Stimulated activated CD4-positive, alpha-beta T cell treated with anti-CD3 and anti-CD28 coated beads, Interleukin-1b, Interleukin-23, amount 100 ng/mL, for 48 hours (primary cell): ENCODE measurements around the gene ZNF732.
"Not testable (repeated sequence)": the region's sequence is repeated elsewhere in the genome, so short reads cannot be mapped to it uniquely, and the experiment has no call there.

ENCODE experiments used
- DNase-seq: peaks from one replicate; pipeline ENCODE4 v3.0.0-alpha.2; 2020

The ZNF732 gene

DNA sequence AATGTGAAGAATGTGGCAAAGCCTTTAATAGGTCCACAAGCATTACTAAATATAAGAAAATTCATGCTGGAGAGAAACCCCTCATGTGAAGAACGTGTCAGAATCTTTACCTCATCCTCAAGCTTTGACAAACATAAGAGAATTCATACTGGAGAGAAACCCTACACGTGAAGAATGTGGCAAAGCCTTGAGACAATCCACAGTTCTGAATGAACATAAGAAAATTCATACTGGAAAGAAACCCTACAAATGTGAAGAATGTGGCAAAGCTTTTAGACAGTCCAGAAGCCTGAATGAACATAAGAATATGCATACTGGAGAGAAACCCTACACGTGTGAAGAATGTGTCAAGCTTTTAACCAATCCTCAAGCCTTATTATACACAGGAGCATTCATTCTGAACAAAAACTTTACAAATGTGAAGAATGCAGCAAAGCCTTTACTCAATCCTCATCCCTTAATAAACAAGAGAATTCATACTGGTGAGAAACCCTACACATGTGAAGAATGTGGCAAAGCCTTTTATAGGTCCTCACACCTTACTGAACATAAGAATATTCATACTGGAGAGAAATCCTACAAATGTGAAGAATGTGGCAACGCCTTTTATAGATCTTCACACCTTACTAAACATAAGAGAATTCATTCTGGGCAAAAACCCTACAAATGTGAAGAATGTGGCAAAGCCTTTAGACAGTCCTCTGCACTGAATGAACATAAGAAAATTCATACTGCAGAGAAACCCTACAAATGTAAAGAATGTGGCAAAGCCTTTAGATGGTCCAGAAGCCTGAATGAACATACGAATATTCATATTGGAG, 51.1 kb downstream of the ZNF732 start:
- no peak for DNase-seq

DNA sequence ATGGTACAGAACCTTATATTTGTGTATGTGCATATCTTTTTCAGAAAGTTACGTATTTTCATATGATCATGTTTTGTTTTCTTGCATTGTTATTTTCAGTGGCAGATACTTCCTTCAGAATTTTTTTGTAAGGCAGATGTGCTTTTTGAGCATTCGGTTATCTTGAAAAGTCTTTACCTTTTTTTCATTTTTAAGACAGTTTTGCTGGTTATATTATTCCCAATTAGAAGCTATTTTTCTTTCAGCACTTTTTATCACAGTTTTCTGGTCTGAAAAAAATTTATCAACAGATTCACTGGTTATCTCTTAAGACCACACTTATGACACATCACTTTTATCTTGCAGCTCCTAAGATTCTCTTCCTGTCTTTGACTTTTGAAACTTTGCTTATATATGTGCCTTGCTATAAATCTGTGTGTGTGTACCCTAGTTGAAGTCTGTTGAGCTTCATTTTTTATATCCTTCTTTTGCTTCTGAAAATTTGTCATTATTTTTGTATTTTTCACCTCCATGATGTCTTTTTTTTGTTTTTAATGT, 53.1 kb downstream of the ZNF732 start:
- DNase-seq, result no peak

DNA sequence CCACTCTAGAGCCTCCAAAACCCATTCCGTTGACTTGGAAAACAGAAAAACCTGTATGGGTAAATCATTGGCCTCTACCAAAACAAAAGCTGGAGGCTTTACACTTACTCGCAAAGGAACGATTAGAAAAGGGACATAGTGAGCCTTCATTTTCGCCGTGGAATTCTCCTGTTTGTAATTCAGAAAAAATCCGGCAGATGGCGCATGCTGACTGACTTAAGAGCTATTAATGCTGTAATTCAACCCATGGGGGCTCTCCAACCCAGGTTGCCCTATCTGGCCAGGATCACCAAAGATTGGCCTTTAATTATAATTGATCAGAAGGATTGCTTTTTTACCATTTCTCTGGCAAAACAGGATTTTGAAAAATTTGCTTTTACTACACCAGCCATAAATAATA, 60.8 kb downstream of the ZNF732 start:
- DNase-seq, result peak; percentile 41

DNA sequence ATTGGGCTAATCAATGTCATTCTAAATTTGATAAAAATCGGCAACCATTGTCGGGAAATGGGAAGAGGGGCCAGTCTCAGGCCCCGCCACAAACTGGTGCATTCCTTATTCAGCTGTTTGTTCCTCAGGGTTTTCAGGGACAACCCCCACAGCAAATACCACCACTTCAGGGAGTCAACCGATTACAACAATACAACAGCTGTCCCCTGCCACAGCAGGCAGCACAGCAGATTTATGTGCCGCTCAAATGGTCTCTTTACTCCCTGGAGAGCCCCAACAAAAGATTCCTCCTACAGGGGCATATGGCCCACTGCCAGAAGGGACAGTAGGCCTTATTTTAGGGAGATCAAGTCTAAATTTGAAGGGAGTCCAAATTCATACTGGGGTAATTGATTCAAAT, 61.8 kb downstream of the ZNF732 start:
- no peak for DNase-seq

DNA sequence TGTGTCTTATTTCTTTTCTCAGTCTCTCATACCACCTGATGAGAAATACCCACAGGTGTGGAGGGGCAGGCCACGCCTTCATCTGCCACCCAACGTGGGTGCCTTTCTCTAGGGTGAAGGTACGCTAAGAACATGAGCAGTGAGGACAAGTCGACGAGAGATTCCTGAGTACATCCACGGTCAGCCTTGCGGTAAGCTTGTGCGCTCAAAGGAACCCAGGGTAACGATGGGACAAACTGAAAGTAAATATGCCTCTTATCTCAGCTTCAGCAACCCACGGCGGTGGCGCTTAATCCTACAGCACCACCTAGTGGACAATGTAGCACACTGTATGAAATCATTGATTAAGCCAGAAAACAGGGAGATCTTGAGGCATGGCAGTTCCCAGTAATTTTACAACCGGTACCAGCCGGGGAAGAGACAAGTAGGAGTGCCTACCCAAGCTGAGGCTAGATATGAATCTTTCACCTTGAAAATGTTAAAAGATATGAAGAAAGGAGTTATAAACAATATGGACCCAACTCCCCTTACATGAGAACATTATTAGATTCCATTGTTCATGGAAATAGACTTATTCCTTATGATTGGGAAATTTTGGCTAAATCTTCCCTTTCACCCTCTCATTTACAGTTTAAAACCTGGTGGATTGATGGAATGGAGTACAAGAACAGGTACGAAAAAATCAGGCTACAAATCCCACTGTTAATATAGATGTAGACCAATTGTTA, 63.0 kb downstream of the ZNF732 start:
- peak; percentile 67 for DNase-seq

DNA sequence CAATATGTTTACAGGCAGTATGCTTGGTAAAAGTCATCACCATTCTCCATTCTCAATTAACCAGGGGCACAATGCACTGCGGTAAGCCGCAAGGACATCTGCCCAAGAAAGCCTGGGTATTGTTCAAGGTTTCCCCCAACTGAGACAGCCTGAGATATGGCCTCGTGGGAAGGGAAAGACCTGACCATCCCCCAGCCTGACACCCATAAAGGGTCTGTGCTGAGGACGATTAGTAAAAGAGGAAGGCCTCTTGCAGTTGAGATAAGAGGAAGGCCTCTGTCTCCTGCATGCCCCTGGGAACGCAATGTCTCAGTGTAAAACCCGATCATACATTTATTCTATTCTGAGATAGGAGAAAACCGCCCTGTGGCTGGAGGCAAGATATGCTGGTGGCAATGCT, 63.9 kb downstream of the ZNF732 start:
- DNase-seq, result not testable (repeated sequence)

DNA sequence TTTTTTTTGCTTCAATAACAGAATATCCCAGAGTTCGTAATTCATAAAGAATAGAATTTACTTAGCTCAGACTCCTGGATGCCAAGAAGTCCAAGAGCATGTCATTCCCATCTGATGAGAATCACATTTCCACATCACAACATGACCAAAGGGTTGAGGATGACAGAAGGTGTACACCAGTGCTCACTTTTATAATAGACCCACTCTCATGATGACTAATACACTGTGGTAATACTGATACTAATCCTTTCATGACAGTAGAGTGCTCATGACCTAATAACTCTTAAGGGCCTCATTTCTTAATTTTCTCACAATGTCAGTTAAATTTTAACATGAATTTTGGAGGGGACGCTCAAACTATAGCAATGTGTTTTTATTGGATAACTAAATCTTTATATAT, 69.2 kb downstream of the ZNF732 start:
- no peak for DNase-seq

DNA sequence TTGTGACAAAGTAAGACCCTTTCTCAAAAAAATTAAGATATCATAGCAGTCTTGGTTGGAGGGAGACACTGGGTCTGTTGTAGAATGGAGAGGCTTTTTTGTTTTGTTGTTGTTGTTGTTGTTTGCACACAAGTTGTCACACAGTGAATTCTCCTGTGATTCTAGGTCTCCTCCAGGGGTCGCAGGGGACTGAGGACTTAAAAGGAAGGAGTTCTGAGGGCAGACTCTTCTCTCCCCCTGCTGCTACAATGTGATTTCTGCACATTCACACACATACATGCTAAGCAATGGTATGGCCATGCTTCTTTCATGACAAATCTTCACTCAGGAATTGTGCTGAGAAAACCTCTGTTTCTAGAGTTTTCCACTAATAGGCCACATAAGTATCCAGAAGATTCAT, 71.1 kb downstream of the ZNF732 start:
- no peak for DNase-seq

DNA sequence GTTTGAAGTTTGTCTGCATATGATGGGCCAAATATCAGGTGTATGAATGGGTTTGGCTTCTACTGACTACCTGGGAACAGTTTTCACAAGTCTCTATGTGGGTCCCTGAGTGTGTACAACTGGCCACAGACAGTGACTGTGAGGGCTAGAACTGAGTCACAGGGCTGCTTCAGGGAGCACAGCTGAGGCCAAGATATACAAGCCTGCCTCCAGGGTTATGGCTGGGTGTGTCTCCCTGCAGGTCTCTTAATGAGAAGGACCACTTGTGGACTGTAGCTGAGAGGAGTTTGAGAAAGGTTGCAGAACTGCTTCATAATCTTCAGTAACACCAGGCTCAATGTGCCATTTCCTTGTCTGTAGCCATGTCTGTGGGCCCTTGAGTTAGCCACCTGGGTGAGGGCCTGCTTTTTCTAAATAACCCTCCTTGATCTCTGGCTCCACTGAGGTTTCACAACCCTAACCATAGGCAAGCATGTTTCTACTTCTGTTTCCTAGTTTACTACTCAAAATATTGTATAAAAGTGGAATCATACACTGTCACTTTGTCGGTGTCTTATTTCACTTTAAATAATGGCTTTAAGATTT, 81.3 kb downstream of the ZNF732 start:
- DNase-seq, result no peak
